ENCODE measurements around the gene SND1.

SND1 gene

DNA sequence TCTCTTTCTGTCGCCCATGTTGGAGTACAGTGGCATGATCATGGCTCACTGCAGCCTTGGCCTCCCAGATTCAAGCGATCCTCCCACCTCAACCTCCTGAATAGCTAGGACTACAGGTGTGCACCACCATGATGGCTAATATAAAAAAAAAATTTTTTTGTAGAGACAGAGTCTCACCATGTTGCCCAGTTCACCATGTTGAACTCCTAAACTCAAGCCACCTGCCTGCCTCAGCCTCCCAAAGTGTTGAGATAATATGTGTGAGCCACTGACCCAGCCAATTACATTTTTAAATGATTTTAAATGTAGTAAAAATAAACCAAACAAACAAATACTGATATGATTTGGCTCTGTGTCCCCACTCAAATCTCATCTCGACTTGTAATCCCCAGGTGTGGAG is 487.4 kb downstream of the SND1 start:
- DNase-seq (ENCODE audit: low spot score), result no peak

DNA sequence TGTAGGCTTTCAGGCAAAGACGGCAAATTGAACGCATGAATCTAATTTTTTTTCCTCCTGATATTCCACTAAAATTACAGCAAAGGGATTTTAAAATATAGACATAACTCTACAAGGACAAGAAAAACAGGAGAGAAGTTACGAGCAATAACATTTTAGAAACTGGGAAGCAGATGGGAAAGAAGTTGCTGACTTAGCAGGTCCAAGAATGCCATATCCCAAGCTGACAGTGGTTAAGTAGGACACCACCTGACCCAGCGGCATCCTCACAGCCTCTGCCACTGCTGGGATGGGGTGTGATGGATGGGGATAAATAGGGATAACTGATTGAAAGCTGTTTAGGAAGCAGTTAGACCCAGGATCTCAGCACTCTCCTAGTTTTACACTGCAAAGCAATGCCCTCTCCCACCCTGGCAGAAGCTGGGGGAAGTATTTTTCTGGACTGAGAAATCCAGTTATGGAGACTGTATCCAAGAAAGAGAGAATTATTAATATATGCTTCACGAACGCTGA is 489.7 kb downstream of the SND1 start:
- DNase-seq (ENCODE audit: low spot score), result no peak
